ENCODE results near the gene TRRAP. TPM values are rescaled to one million over a fixed set of nuclear protein-coding genes. Genes with fewer than 3 reads are reported as not detected.

Gene TRRAP
- total RNA-seq, 4 donors from 2014 or later = 15.2 to 18.8 (median 17.0) TPM

DNA sequence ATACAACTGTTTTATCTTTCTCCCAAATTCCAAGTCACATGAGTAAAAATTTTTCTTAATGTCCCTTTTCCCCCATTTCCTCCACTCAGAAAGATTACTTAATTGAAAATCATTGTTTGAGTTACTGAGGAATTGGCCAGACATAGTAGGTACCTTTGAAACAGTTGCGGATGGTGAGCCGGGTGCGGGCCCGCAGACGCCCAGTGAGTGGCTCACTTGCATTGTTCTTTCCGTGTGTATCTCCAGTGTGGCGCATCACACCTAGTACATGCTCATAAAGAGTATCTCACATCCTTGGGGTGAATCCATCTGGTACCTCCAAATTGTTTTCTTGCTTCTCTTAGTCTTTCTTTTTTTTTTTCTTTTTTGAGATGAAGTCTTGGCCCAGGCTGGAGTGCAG lies 14.3 kb downstream of the TRRAP start:
- peaks cover 4 to 89% of the 10 kb centered on the region in 2 donors for H3K36me3 ChIP-seq
- no peak for DNase-seq
- intact Hi-C loops (cut with DNase I; ENCODE audit: low total_unique reads) = no loop called here
- no peaks in the 10 kb centered on the region for H3K4me1 ChIP-seq
- no peak for ATAC-seq
- no peak for TF ChIP-seq POLR2A (IDR thresholded peaks at IDR 0.05)
- TF ChIP-seq, protein P1, sequence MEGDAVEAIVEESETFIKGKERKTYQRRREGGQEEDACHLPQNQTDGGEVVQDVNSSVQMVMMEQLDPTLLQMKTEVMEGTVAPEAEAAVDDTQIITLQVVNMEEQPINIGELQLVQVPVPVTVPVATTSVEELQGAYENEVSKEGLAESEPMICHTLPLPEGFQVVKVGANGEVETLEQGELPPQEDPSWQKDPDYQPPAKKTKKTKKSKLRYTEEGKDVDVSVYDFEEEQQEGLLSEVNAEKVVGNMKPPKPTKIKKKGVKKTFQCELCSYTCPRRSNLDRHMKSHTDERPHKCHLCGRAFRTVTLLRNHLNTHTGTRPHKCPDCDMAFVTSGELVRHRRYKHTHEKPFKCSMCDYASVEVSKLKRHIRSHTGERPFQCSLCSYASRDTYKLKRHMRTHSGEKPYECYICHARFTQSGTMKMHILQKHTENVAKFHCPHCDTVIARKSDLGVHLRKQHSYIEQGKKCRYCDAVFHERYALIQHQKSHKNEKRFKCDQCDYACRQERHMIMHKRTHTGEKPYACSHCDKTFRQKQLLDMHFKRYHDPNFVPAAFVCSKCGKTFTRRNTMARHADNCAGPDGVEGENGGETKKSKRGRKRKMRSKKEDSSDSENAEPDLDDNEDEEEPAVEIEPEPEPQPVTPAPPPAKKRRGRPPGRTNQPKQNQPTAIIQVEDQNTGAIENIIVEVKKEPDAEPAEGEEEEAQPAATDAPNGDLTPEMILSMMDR (IDR thresholded peaks at IDR 0.05 in 4 of 5, conservative IDR thresholded peaks at IDR 0.05 in 1 of 5) = no peak
- H3K27me3 ChIP-seq = no peaks in the 10 kb centered on the region
- no peak overlapping the region for H3K4me3 ChIP-seq
- no peaks in the 10 kb centered on the region for H3K9me3 ChIP-seq
- no peak overlapping the region for H3K27ac ChIP-seq
- in situ Hi-C loops (cut with MboI; ENCODE audit: low sequenced_read_pairs in 4 of 4) = no loop called here

DNA sequence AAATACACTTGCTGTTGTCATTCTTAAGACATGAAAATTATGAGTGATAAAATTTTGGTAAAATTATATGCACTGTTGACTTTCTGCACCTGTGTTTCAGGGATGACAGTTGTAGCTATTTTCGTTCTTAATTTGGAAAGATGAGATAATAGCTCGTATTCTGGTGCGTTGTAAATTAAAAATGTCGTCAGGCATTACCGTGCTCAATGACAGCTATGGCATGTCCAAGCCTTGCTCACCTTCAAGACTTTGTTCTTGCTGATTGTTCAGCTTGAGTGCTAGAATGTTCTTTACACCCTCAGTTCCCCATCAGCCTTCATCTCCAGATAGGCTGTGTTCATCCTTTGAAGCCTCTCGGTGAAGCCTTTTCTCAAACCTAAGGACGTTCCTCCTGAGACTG lies 21.5 kb downstream of the TRRAP start:
- no peak overlapping the region for H3K4me3 ChIP-seq
- TF ChIP-seq POLR2A (IDR thresholded peaks at IDR 0.05) = no peak
- TF ChIP-seq, protein P1 (IDR thresholded peaks at IDR 0.05 in 4 of 5, conservative IDR thresholded peaks at IDR 0.05 in 1 of 5) = no peak
- no peak overlapping the region for H3K27ac ChIP-seq
- peaks cover 6 to 95% of the 10 kb centered on the region in 2 donors for H3K36me3 ChIP-seq
- no peaks in the 10 kb centered on the region for H3K9me3 ChIP-seq
- DNase-seq (no peak), ATAC-seq (no peak)
- peaks cover 0 to 3% of the 10 kb centered on the region in 2 donors for H3K4me1 ChIP-seq
- no peaks in the 10 kb centered on the region for H3K27me3 ChIP-seq
- in situ Hi-C loops (cut with MboI; ENCODE audit: low sequenced_read_pairs in 4 of 4) = no loop called here
- intact Hi-C loops (cut with DNase I; ENCODE audit: low total_unique reads) = no loop called here

DNA sequence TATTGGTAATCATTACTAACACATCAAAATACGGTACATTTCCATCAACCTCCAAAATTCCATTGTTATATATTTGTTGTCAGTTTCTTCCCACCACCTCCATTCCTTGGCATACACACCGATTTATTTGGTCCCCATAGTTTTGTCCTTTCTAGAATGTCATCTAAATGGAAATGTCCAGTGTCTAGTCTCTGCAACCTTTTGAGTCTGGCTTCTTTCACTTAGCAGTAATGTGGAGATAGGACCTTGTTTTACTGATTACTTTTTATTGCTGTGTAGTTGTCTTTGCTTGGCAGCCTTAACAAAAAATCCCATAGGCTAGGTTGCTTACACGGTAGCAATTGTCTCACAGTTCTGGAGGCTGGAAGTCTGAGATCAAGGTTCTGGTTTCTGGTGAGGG lies 22.5 kb downstream of the TRRAP start:
- Histone ChIP-seq H3K4me1 (peaks cover 0 to 3% of the 10 kb centered on the region in 2 donors), H3K27ac (no peak overlapping the region), H3K27me3 (no peaks in the 10 kb centered on the region), H3K36me3 (peaks cover 2 to 96% of the 10 kb centered on the region in 2 donors), H3K4me3 (no peak overlapping the region), H3K9me3 (no peaks in the 10 kb centered on the region)
- TF ChIP-seq, protein P1 (IDR thresholded peaks at IDR 0.05 in 4 of 5, conservative IDR thresholded peaks at IDR 0.05 in 1 of 5) = no peak
- TF ChIP-seq POLR2A (IDR thresholded peaks at IDR 0.05) = no peak
- in situ Hi-C loops (cut with MboI; ENCODE audit: low sequenced_read_pairs in 4 of 4) (no loop called here), intact Hi-C loops (cut with DNase I; ENCODE audit: low total_unique reads) (no loop called here)
- DNase-seq (no peak), ATAC-seq (no peak)

DNA sequence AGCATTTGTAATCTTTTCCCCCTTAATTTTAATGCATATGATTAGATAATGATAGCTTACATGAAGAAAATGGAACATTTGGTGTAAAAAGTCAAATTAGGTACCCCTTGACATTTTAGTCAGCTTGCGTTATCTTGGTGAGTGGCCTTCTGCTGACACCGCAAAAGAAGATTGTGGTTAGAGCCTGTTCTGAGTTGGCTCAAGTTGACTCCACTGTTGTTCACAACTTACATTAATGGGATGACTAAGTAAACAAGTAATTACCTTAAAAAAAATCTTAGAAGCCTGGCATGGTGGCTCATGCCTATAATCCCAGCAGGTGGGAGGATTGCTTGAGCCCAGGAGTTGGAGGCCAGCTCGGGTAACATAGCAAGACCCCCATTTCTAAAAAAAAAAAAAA lies 24.2 kb downstream of the TRRAP start:
- Histone ChIP-seq H3K27ac (no peak overlapping the region), H3K4me3 (no peak overlapping the region), H3K9me3 (no peaks in the 10 kb centered on the region), H3K36me3 (peaks cover 2 to 95% of the 10 kb centered on the region in 2 donors), H3K4me1 (peaks cover 0 to 3% of the 10 kb centered on the region in 2 donors), H3K27me3 (no peaks in the 10 kb centered on the region)
- ATAC-seq = no peak
- no peak for DNase-seq
- TF ChIP-seq, protein P1 (IDR thresholded peaks at IDR 0.05 in 4 of 5, conservative IDR thresholded peaks at IDR 0.05 in 1 of 5) = no peak
- TF ChIP-seq POLR2A (IDR thresholded peaks at IDR 0.05) = no peak
- in situ Hi-C loops (cut with MboI; ENCODE audit: low sequenced_read_pairs in 4 of 4) (no loop called here), intact Hi-C loops (cut with DNase I; ENCODE audit: low total_unique reads) (no loop called here)

DNA sequence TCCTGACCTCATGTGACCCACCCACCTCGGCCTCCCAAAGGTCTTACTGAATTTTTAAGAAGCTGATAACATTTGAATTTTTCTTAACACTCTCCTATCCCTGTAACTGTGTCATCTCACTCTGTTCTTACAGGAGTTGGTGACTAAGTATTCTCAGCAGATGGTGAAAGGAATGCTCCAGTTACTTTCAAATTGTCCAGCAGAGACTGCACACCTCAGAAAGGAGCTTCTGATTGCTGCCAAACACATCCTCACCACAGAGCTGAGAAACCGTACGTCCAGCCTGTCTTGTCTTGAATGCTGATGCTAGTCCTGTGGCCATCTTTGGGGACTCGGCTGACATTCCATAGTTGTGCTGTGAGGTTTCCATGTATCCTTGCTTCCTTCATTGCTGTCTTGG lies 24.9 kb downstream of the TRRAP start:
- TF ChIP-seq POLR2A (IDR thresholded peaks at IDR 0.05) = no peak
- TF ChIP-seq, protein P1 (IDR thresholded peaks at IDR 0.05 in 4 of 5, conservative IDR thresholded peaks at IDR 0.05 in 1 of 5) = no peak
- no peaks in the 10 kb centered on the region for H3K27me3 ChIP-seq
- in situ Hi-C loops (cut with MboI; ENCODE audit: low sequenced_read_pairs in 4 of 4) (no loop called here), intact Hi-C loops (cut with DNase I; ENCODE audit: low total_unique reads) (no loop called here)
- no peak for DNase-seq
- peaks cover 0 to 90% of the 10 kb centered on the region in 2 donors for H3K36me3 ChIP-seq
- no peaks in the 10 kb centered on the region for H3K9me3 ChIP-seq
- peaks cover 0 to 3% of the 10 kb centered on the region in 2 donors for H3K4me1 ChIP-seq
- no peak overlapping the region for H3K4me3 ChIP-seq
- no peak for ATAC-seq
- no peak overlapping the region for H3K27ac ChIP-seq
